HG03097 (cell line): ENCODE results near the gene SMCO3.

Source experiments
- ATAC-seq: cut with Tn5 transposase; IDR thresholded peaks from one replicate; pipeline ENCODE4 v1.9.1; 2021; ENCODE audit not compliant: unreplicated experiment, low FRiP score

Gene SMCO3

DNA sequence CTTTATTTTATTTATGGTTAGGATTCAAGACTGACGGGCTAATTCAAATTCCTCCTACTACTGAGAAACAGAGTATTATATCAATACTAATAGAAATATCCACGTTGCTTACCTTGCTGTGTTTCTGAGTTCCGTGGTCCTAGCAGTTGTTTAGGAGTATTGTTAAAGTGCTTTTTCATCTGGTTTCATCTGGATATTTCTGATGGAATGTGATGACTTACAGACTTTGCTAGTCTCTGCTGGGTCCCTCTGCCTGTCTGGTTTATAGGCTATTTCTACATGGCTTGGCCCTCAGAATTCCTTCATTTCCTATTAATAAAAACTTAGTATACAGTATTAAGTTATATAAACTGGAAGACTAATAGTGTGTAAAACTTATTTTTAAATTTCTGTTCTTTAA, at the start of gene SMCO3:
Gene SMCO3, minus strand, starts transcription at position 169 of the 400 bp plus-strand sequence. CDS start 7,502 bp downstream, outside the sequence.
- ATAC-seq, result no peak

DNA sequence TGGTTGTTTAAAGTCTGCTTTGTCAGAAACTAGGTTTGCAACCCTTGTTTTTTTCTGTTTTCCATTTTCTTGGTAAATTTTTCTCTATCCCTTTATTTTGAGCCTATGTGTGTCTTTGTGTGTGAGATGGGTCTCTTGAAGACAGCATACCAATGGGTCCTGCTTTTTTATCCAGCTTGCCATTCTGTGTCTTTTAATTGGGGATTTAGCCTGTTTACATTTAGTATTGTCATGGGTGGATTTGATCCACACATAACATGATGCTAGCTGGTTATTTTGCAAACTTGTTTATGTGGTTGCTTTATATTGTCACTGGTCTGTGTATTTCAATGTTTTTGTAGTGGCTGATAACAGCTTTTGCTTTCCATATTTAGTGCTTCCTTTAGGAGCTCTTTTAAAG, 46.5 kb upstream of the SMCO3 start:
- ATAC-seq, result no peak

DNA sequence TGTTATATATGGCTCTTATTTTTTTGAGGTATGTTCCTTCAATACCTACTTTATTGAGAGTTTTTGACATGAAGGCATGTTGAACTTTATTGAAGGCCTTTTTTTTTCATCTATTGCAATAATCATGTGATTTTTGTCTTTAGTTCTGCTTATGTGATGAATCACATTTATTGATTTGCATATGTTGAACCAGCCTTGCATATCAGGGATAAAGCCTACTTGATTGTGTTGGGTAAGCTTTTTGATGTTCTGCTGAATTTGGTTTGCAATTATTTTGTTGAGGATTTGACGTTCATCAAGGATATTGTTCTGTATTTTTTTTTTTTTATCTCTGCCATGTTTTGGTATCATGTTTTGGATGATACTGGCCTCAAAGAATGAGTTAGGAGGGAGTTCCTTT, 44.5 kb upstream of the SMCO3 start:
- no peak for ATAC-seq

DNA sequence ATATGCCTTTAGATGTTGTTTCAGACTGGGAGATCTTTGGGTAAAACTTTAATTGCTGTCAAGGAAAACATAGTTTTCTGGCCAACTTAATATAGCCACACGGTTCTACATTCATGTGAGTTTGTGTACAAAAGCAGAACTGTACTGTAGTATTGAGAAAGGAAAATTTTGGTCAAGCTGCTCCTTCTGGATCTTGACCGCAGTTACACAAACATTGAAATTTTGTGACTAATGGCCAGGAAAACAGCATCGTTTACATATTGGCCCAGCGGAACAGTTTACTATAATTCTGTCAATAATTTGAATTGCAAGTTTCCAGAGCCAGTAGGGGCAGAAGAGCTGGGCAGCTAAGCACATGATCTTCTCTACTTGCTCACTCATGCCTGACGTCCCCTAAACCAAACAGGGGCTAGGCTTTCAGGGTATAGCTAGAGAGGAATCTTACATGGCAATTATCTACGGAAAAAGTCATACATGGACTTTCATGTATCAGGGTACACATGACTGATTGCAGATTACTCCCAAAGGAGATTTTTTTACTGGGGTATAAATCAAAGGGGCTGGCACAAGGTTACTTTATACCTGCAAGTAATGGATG, 40.7 kb upstream of the SMCO3 start:
- no peak for ATAC-seq

DNA sequence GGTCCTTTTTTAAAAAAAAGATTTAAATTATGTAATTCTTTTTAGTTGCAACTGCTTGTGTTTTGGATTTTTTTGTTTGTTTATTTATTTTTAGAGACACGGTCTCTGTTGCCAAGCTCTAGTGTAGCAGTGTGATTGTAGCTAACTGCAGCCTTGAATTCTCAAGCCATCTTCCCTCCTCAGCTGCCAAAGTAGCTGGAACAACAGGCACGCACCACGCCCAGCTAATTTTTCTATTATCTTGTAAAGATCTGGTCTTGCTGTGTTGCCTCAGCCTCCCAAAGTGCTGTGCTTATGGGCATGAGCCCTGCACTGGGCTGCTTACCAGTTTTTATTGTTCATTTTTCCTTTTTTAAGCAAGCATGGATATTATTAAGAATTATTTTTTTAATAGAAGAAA, 40.0 kb upstream of the SMCO3 start:
- no peak for ATAC-seq

DNA sequence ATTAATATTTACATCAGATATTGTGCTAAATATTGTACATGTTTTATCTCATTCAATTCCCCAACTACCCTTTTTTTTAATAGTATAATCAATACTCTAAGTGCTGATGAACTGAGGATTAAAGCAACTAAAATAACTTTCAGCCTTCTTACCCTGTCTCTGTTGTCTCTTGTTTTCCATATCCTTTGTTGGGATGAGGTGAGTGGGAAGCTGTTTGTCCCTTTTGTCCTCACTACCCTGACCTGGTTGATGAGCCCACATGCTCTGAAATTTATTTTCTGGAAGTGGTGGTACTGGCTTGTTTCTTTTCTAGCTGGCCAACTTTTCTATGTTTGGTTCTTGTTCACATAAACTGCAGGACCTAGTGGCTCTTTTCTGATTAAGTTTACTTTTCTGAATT, 38.9 kb upstream of the SMCO3 start:
- no peak for ATAC-seq

DNA sequence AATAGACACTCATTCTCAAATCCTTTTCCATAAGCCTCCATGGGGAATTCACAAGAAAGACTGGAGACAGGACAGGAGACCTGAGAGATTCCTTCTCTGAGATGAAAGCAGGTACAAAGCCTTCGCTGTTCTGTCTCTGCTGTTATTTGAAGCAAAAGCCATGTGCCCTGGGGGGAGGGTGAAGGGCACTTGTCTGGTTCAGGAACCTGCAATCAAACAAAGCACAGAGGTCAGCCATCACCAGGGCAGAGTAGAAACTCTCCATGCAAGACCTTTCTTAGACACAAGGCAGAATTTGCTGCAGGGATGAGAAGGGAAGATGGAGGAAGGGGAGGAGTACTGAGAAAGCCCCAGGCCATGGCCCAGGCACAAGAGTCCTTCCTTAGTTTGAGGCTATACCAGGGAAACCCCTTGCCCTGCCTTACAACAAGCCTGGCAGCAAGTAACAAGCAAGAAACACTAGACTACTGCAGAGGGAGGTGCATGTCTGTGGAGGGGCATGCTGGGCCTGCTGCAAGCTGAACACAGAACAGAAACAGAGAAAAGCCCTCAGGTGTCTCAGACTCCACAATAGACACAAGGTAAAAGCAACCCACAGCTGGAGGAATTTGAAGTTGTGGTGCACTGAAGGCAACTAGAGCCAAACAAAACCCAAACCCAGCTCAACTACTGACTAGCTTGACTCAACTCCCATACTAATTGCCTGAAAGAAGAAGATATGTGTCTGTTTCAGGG, 37.1 kb upstream of the SMCO3 start:
- ATAC-seq, result no peak

DNA sequence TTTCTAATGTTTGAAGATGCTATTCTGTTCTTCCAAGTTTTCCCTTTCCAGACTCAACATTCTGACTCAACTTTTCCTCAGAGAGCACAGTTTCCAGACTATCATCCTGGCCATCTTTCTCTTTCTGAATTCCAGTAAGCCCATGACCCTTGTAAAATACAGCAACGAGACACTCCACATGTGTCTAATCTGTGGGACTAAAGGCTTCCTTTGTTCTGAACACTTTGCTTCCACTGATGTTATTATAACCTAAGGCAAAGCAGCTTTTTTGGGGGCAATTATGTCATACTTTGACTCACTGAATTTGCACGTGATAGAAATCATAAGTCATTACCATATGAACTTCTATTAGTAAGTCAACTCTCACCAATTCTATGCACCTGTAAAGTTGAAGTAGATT, 35.7 kb upstream of the SMCO3 start:
- no peak for ATAC-seq

DNA sequence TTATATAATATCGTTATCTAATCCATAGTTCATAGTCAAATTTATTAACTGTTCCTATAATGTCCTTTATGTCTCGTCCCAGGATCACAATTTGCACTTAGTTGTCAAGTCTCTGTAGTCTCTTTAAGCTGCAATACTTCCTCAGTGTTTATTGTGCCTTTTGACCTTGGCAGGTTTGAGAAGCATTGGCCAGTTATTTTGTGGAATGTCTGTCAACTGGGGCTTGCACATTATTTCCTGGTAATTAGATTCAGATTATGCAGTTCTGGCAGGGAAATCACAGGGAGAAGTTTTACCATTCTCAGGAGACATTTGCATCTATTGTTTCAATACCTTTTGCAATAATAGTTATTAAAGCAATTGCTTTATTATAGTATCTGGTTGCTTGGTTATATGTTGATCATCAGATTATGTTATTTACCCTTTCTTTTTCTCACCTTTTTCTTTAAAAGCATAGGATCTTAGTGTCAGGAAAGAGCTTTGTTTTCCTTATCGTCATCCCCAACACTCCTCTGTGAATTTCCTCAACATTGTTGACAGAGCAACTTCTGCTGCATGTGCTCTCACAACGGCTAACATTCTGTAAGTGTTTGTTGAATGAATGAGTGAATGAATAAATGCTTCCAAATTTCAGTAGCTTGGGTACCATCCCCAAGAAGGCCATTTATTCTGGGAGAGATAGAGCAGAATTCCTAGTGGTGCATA, 33.0 kb upstream of the SMCO3 start:
- no peak for ATAC-seq

DNA sequence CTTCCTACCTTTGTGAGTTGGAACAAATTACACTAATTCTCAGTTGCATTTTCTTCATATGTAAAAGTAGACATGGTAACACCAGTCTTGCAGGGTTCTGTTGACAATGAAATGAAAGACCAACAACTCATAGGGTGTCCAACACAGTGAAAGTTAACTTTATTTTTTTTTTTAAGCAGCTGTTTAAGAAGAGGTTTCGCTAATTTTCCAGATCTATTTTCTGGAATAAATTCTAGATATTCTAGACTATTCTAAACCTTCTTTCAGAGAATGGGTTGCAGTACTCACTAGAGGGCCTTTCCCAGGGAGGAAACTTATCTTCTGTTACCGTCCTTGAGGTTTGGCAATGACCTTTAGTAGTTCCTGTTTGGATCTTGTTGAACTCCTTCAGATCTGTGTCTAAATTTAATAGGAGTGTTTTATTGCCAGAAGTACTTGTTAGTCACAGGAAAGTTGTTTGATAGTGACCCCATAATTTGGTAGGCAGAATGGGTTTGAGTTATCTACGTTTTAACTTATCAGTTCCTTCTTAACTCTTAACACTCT, 32.1 kb upstream of the SMCO3 start:
- no peak for ATAC-seq

DNA sequence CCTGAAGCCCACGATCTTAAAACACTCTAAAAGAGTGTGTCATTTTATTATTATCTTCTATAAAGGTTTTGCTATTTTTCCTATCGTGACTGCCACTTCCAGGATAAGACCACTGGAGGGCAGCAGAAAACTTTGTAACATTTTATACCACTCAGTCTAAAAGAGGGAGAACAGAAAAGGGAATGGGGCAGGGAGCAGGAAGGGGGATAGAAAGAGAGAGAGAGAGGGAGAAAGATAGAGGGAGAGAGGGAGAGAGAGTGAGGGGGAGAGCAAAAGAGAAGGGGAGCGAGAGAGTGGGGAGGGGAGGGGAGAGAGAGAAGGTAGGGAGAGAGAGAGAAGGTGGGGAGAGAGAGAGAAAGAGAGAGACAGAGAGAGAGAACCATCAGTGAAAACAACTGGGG, 31.4 kb upstream of the SMCO3 start:
- no peak for ATAC-seq

DNA sequence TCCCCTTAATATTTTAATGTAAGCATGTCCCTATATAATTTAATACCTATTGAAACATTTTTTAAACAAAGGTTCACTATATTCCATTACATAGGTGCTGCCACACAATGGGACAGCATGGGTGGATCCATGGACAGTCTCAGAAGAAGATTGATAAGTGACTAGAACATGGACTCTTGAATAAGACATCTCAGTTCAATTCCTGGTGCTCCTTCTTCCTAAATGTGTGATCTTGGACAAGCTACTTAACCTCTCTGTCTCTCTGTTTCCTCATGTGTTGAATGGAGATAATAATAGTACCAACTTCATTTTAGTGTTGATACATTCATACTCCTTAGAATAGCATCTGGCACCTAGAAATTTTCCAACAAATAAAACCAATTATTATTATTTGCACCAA, 30.4 kb upstream of the SMCO3 start:
- ATAC-seq, result no peak

DNA sequence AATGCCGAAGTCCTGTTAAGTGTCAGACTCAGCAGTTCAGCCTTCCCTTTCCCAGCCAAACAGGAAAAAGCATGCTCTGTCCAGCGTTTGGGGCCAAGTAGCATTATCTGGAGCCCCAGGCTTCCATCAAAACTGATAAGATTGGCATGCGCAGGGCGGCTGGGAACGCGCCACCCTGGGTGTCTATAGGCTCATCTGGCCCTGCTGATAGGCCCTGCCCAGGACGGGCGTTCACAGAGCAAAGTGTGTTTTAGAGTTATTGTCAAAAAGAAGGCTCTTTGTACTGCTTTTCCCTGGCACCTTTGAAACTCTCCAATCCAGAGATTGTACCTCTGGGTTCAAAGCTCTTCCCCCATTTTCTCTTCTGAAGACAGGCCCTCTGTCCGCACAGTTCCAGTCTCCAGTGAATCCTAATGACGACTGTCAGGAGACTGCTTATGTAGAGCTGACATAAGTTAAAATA, 29.5 kb upstream of the SMCO3 start, which contains the start of gene ART4:
Gene ART4, minus strand, starts transcription at position 102 of the 463 bp plus-strand sequence. CDS start 413 bp downstream, outside the sequence.
- no peak for ATAC-seq

DNA sequence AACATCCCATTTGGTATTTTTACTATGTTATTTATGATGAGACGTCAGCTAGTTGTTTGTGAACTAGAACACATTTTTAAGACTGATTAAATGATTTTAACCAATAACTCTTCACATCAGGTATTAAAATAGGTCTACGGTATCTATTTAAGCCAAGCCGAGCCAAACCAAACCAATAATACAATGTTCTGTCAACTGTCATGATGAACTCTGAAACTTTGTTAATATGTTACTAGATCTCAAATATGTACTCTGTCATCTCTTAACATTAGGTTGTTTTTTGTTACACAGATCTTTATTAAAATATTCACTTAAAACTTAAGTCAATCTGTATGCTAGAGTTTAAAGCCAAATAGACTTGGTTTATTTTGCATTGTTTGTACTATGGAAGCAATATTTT, 28.3 kb upstream of the SMCO3 start:
- no peak for ATAC-seq

DNA sequence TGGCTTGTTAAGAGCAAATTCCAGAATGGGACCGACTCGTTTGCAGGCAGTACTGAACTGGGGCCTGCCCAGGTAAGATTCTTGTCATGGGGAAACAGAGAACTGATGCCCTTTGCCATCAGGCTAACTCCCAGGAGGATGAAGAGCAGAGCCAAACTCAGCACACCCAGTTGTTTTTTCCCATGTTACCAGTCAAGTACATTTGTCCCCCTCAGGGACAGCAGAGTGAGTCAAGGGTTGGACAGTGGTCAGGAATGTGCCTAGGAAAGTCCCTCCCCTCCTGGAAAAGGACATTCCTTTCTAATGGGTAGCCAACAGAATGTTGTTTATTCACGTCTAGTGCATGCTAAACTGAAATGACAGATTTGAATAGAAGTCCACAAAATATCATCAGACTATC, 27.8 kb upstream of the SMCO3 start:
- no peak for ATAC-seq

DNA sequence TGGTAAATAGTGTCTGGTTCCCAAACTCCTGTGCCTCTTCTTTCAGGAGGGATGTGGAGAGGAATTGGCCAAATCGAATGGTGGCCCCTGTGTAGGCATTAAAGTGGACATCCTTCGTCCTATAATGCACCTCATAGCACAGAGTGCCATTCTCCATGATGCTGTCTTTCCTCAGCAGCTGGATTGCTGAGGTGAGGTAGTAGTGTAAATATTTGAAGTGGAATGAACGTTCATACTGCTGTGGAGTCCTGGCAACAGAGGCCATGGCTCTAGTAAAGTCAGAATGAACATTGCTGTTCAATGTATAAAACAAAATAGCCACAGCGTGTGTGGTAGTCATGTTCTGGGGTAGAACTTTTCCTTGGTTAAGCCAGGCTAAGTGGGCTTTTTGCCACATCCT, 26.6 kb upstream of the SMCO3 start:
- no peak for ATAC-seq

DNA sequence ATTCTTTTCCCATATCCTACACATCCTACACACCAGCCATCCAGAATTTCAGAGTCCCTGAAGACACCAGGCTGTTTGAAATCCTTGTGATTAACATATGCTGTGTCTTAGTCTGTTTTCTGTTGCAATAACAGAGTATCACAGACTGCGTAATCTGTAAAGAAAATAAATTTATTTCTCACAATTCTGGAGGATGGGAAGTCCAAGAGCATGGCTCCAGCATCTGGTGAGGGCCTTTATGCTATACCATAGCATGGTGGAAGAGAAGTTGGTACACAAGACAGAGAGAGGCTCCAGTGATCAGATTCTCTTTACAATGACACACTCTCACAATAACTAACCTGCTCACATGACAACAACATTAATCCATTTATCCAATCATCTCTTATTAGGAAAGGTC, 25.3 kb upstream of the SMCO3 start:
- ATAC-seq, result no peak

DNA sequence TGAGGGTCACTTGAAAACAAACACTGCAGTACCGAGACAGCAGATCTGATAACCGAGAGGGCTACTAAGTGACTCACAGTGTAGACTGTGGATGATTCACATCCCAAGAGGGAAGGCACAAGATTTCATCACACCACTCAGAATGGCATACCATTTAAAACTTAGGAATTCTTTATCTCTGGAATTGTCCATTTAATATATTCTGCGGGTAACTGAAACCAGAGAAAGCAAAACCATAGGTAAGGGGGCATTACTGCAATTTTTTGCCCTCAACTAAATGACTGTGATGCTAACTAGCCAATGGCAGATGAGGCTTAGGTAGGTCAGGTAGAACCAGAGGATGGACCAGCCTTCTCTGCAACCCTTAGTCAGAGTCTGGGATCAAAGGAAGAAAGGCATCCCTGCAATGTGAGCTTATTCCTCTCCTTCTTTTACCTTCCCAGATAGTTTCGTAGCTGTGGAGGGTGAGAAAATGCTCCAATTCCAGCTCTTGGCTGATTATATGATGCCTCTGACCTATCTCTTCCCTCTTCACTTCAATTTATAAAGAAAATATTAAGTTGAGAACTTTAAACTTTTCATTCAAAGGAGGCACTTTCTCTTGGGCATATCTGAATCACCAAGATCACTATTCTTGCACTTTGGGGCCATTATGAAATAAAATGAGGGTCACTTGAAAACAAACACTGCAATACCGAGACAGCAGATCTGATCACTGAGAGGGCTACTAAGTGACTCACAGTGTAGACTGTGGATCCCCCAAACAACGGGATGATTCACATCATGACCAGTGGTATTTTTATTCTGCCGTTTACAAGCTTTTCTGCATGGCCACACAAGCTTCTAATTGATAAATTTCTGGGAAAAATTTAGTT, 22.6 kb upstream of the SMCO3 start:
- ATAC-seq, result no peak

DNA sequence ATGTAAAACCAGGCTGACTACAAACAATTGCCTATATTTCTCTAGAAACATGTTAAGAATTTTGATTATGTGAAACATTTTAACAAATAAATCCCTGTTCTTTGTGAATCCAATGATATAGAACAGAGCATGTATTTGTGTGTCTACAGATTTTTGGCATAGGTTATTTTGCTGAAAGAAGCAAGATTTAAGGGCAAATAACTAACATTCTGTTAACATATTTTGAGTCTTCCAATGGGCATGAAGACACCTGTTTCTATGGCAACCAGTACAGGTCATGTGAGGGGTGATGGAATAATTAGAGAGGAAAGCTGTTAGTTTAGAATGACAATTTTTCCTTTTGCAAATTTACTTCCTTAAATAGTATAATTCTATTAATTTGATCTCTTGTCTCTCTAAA, 20.5 kb upstream of the SMCO3 start:
- ATAC-seq, result no peak

DNA sequence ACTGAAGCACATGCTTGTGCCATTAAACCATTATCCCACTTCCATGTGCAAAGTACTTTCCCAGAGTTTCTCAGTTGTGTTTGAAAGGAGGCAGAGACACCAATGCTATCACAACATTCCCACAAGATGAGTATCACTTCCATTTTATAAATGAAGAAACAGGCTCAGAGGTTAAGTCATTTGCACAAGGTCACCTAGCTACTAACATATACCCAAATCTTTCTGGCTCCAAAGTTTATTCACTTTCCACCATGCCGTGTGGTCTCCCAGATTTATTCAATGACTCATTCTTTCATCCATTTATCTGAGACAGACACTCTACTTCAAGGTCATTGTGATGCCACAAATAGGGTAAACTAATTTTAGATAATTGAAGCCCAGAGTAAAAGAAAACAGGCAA, 20.0 kb upstream of the SMCO3 start:
- no peak for ATAC-seq
